ENCODE measurements around the gene FAM174C.
"Not testable (repeated sequence)": the region's sequence is repeated elsewhere in the genome, so short reads cannot be mapped to it uniquely, and the experiment has no call there.

Gene FAM174C

GRCh38 chr19:1300744-1301490 lies 25.6 kb downstream of the FAM174C start:
- DNase-seq (ENCODE audit: low spot score) = no peak

- DNase-seq (ENCODE audit: low spot score) = no peak
Measured at GRCh38 chr19:1302533-1303239, 27.4 kb downstream of the FAM174C start.

- DNase-seq (ENCODE audit: low spot score) = no peak
Measured at GRCh38 chr19:1304197-1304924, 29.0 kb downstream of the FAM174C start.

GRCh38 chr19:1305354-1305753 lies 30.0 kb downstream of the FAM174C start:
- DNase-seq (ENCODE audit: low spot score) = not testable (repeated sequence)

GRCh38 chr19:1307320-1307719 lies 32.0 kb downstream of the FAM174C start:
- DNase-seq (ENCODE audit: low spot score) = no peak

GRCh38 chr19:1307755-1308303 lies 32.5 kb downstream of the FAM174C start:
- no peak for DNase-seq (ENCODE audit: low spot score)

GRCh38 chr19:1308718-1309117 lies 33.4 kb downstream of the FAM174C start:
- DNase-seq (ENCODE audit: low spot score) = no peak

- no peak for DNase-seq (ENCODE audit: low spot score)
Measured at GRCh38 chr19:1309977-1310852, 34.9 kb downstream of the FAM174C start.

GRCh38 chr19:1310853-1311180 lies 35.5 kb downstream of the FAM174C start:
- no peak for DNase-seq (ENCODE audit: low spot score)

GRCh38 chr19:1311543-1312091 lies 36.3 kb downstream of the FAM174C start:
- DNase-seq (ENCODE audit: low spot score) = no peak

- DNase-seq (ENCODE audit: low spot score) = no peak
Measured at GRCh38 chr19:1312767-1313694, 37.7 kb downstream of the FAM174C start.

- DNase-seq (ENCODE audit: low spot score) = no peak
Measured at GRCh38 chr19:1313695-1314613, 38.6 kb downstream of the FAM174C start.

- no peak for DNase-seq (ENCODE audit: low spot score)
Measured at GRCh38 chr19:1315470-1316166, 40.3 kb downstream of the FAM174C start.

GRCh38 chr19:1316466-1316865 lies 41.1 kb downstream of the FAM174C start:
- no peak for DNase-seq (ENCODE audit: low spot score)

- no peak for DNase-seq (ENCODE audit: low spot score)
Measured at GRCh38 chr19:1317274-1318003, 42.1 kb downstream of the FAM174C start.

GRCh38 chr19:1318678-1319471 lies 43.5 kb downstream of the FAM174C start:
- no peak for DNase-seq (ENCODE audit: low spot score)

- not testable (repeated sequence) for DNase-seq (ENCODE audit: low spot score)
Measured at GRCh38 chr19:1320282-1320650, 44.9 kb downstream of the FAM174C start.
